Stimulated activated CD8-positive, alpha-beta memory T cell treated with anti-CD3 and anti-CD28 coated beads, Interleukin-4, amount 100 ng/mL, for 24 hours (primary cell): ENCODE measurements around the gene UGT1A4.

Experiments used
- DNase-seq: peaks from one replicate; pipeline ENCODE4 v3.0.0-alpha.2; 2020; ENCODE audit warnings: low read depth

UGT1A4 gene

GRCh38 chr2:233718552-233718951 is at the start of gene UGT1A4:
TSS of gene UGT1A4 (plus strand) at chr2:233718736. CDS start at chr2:233718821, 85 bp downstream.
- DNase-seq: no peak

GRCh38 chr2:233671290-233672161 is 47.0 kb upstream of the UGT1A4 start, which contains the start of gene UGT1A9:
TSS of gene UGT1A9 (plus strand) at chr2:233671898. CDS start at chr2:233671935, 37 bp downstream.
- DNase-seq: no peak

- DNase-seq: no peak
Observed at GRCh38 chr2:233672886-233673285, 45.6 kb upstream of the UGT1A4 start.

- no peak for DNase-seq
Observed at GRCh38 chr2:233673896-233674295, 44.6 kb upstream of the UGT1A4 start.

GRCh38 chr2:233674314-233674713 is 44.2 kb upstream of the UGT1A4 start:
- no peak for DNase-seq

- no peak for DNase-seq
Observed at GRCh38 chr2:233674995-233675394, 43.5 kb upstream of the UGT1A4 start.

GRCh38 chr2:233676046-233676445 is 42.5 kb upstream of the UGT1A4 start:
- DNase-seq: no peak

GRCh38 chr2:233679196-233679595 is 39.3 kb upstream of the UGT1A4 start:
- no peak for DNase-seq

GRCh38 chr2:233680361-233681045 is 38.0 kb upstream of the UGT1A4 start:
- no peak for DNase-seq

GRCh38 chr2:233681521-233682099 is 36.9 kb upstream of the UGT1A4 start, which contains the start of gene UGT1A7:
TSS of gene UGT1A7 (plus strand) at chr2:233681901. CDS start at chr2:233681938, 37 bp downstream.
- no peak for DNase-seq

- no peak for DNase-seq
Observed at GRCh38 chr2:233684640-233685039, 33.9 kb upstream of the UGT1A4 start.

GRCh38 chr2:233686928-233687327 is 31.6 kb upstream of the UGT1A4 start:
- DNase-seq: no peak

GRCh38 chr2:233688341-233688740 is 30.2 kb upstream of the UGT1A4 start:
- DNase-seq: no peak

- DNase-seq: no peak
Observed at GRCh38 chr2:233689031-233689430, 29.5 kb upstream of the UGT1A4 start.

- no peak for DNase-seq
Observed at GRCh38 chr2:233689501-233689900, 29.0 kb upstream of the UGT1A4 start.

GRCh38 chr2:233690444-233690843 is 28.1 kb upstream of the UGT1A4 start:
- no peak for DNase-seq

GRCh38 chr2:233691443-233692433 is 26.8 kb upstream of the UGT1A4 start:
- no peak for DNase-seq

- DNase-seq: no peak
Observed at GRCh38 chr2:233692648-233693047, 25.9 kb upstream of the UGT1A4 start, which contains the start of gene UGT1A6. TSS of gene UGT1A6 (plus strand) at chr2:233692890. CDS start at chr2:233693005, 115 bp downstream.

GRCh38 chr2:233693963-233694362 is 24.6 kb upstream of the UGT1A4 start:
- DNase-seq: no peak

- no peak for DNase-seq
Observed at GRCh38 chr2:233698740-233699139, 19.8 kb upstream of the UGT1A4 start.

GRCh38 chr2:233699424-233700027 is 19.0 kb upstream of the UGT1A4 start:
- no peak for DNase-seq
